CD4-positive, alpha-beta T cell treated with Interleukin-12 subunit alpha and Interleukin-12 subunit beta, for 1 hour (primary cell): ENCODE data around the gene C11orf54.
"Not testable (repeated sequence)": the region's sequence is repeated elsewhere in the genome, so short reads cannot be mapped to it uniquely, and the experiment has no call there.

Experiments
- DNase-seq: peaks from one replicate; pipeline ENCODE4 v3.0.0-alpha.2; 2020

The C11orf54 gene

GRCh38 chr11:93772123-93772522, 30.7 kb downstream of the C11orf54 start:
- DNase-seq = no peak

DNA sequence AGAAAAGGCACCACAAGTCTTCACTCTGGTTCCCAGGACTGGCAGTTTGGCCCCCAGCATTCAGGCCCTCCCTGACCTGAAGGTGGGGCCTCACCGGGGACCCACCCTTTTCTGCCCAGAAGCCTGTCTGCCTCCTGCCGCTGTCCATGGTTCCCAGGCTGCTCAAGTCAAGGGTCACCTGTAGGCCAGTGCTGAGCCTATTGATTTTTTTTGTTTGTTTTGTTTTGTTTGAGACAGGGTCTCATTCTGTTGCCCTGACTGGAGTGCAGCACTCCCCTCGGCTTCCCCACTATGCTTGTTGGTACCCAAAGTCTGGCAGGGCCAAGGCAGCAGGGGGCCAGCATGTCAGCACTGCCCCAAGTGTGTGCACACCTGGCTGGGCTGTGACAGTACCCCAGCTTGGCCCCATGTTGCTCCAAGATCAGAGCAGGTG, 31.6 kb downstream of the C11orf54 start:
- no peak for DNase-seq

DNA sequence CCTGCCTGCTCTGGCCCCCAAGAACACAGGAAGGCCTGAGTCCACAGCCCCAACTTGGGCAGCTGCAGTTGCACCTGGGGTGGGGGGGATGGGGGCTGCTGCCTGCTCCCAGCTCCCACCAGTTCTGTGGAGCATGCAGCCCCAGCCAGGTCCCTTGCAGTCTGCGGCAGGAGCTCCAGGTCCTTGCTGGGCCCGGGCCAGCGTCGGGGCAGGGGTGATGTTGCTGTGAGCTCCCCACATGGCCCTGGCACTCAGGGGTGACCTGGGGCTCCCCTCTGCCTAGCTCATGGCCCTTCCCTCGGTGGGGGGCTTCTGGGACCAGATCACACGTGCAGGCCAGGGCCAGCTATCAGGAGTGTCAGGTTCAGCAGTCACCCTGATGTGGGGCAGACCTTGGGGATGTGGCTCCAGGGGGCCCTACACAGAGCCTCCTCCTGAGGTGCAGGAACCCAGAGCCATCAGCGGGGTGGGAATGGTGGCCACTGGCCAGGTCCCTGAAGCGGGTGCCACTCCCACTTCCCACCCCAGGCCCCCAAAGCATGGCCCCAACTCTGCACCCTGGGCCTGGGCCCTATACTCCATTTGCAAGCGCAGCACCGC, 32.2 kb downstream of the C11orf54 start:
- DNase-seq = no peak

DNA sequence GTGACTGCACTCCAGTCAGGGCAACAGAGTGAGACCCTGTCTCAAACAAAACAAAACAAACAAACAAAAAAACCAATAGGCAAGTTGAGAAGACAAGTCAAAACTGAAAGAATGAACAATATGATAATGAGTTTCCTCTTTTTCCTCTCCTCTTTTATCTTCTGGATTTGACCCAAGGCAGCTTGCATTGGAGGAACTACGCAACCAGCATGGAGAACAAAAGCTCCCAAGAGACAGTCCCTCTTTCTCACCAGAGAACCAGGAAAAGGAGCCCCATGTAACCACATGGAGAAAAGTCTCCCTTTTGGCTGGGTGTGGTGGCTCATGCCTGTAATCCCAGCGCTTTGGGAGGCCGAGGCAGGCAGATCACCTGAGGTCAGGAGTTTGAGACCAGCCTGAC, 33.1 kb downstream of the C11orf54 start:
- not testable (repeated sequence) for DNase-seq

DNA sequence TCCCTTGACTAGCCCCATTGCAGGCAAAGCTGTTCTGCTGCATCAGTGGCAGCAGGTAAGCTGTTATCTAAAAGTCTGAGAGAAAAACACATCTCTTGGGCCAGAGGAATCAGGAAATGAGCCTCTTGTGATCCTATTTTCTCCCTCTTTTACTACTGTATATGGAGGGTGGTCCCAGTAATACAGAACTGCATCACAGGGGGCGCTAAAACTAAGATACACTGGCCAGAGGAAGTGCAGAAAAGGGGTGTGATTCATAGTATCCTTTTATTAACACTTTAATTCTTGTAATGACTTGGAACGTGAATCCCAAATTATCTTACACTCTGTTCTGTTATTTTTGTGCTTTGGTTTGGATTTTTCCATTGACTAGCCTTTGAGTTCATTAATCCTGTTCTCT, 33.8 kb downstream of the C11orf54 start:
- peak; percentile 10 for DNase-seq

DNA sequence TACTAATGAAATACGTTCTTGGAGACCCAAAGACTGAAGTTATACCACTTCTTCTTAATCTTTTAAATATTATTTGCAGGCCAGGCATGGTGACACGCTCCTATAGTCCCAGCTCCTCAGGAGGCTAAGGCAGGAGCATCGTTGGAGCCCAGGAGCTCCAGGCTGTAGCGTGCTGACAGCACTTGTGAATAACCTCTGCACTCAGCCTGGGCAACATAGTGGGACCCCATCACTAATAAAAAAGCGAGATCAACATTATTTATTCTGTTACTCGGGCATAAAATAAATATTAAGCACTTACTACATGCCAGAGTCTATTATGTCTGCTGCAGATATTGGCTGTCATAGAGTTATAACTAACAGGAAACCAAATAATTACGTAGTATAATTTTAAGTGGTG, 41.9 kb downstream of the C11orf54 start:
- no peak for DNase-seq

GRCh38 chr11:93783765-93784144, 42.3 kb downstream of the C11orf54 start:
- no peak for DNase-seq

DNA sequence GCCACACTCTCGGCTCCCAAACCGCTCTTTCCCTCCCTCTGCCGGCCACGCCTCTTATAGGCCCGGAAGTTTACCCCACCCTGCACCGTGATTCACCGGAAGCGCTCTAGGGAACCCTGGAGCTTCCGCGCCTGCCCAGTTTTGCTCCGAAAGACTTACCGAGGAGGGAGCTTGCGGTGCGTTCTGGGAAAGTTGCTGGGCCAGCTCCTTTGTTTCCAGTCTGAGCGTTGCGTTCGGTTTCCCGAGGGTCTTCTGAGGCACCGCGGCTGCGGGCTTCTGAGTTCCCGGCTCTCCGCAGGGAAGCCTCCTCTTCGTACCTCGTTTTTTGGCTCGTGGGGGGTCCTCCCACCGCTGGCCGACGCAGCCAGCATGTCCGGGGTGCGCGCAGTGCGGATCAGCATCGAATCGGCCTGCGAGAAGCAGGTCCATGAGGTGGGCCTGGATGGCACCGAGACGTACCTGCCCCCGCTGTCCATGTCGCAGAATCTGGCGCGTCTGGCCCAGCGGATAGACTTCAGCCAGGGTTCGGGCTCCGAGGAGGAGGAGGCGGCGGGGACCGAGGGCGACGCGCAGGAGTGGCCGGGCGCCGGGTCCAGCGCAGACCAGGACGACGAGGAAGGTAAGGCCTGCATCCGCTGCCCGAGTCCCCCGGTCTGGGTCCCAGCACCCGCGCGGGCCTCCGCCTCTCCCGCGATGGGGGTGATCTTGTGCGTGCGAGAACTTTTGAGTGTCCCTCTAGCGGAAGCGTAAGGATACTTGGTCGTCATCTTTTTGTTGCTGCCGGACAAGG, 42.9 kb downstream of the C11orf54 start, which contains the start of gene MED17:
TSS of gene MED17 (plus strand) at position 138 of the 790 bp plus-strand sequence. CDS start at position 370, 232 bp downstream.
- peak; percentile 87 for DNase-seq

- DNase-seq = no peak
Measured at GRCh38 chr11:93784935-93785360, 43.5 kb downstream of the C11orf54 start.

DNA sequence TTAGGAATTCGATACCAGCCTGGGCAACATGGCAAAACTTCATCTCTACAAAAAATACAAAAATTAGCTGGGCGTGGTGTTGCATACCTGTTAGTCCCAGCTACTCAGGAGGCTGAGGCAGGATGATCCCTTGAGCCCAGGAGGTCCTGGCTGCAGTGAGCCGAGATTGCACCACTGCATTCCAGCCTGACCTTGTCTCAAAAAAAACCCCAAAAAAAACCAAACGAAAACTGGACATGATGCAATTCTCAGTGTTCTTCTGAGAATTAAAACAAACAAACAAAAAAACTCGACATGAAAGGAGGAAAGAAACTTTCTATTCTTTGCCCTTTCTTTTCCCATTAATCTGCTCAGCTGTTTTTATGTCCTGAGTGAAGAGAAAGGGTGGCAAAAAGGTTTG, 50.0 kb downstream of the C11orf54 start:
- no peak for DNase-seq

DNA sequence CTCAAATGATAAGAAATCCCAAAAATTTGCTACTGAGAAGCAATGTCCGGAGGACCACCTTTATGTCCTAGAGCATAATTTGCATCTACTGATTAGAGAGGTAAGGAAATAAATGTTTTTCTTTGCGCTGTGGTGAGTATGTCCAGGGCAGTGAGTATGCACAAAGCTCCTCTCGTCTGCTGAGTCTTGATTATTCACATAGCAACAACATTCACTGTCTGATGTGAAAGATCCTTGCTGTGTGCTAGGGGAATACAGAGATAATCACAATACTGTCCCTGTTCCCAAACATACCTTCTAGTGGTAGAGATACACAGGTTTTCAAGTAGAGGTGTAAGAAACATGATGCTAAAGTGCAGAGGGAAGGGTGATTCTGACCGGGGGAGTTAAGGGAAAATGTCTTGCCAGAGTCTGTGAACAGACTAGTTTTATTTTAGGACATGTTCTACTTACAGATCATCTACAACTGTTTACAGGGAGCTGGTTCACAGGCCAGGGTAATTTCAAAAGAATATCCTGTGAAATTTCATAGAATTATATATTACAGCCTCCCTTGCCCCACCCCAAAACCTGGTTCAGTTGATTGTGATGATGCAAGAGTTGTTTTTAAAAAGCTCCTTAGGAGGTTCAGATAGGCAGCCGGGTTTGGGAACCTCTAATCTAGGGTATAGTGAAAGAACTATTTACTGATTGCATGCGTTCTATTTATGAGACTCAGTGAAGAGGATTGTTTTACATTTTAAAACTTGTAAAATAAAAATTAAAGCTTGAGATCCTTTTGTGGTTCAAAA, 55.2 kb downstream of the C11orf54 start:
- no peak for DNase-seq

DNA sequence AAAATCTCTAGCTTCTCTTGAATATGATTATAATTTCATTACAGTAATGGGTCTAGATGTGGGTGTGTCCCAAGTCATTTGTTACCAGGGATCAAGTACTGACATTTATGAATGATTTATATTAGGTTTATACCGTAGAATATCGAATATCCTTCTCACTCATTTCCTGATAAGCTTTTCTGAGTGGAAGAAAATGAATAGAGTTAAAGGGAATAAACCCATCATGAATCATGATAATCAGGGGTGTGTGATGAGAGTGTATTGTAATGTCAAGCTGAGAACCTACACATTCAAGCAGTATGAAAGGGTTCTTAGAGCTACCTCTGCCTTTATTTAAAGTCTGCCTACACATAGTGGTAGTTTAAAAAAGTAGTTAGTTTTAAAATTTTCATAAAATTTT, 59.9 kb downstream of the C11orf54 start:
- no peak for DNase-seq

- no peak for DNase-seq
Measured at GRCh38 chr11:93804879-93805278, 63.4 kb downstream of the C11orf54 start.

- DNase-seq = no peak
Measured at GRCh38 chr11:93807980-93808379, 66.5 kb downstream of the C11orf54 start.

- no peak for DNase-seq
Measured at GRCh38 chr11:93813974-93814373, 72.5 kb downstream of the C11orf54 start.
